Left renal cortex interstitium (tissue), 4 donors: ENCODE data around the gene PIGW. TPM values are rescaled to one million over a fixed set of nuclear protein-coding genes. Genes with fewer than 3 reads are reported as not detected.

ENCODE experiments used
- DNase-seq, 4 donors: peaks; one replicate each; pipeline ENCODE4 v3.0.0-alpha.2; 2013; ENCODE audit warnings: low read depth in 4 of 4, low spot score in 2 of 4, missing footprints in 1 of 4
- polyA plus RNA-seq, 4 donors: library from polyadenylated mRNA; unstranded; fragments of 120-200 nt; gene quantifications; one replicate each; pipeline ENCODE4 v1.2.1, GENCODE V29; 2013; ENCODE audit not compliant: insufficient read length in 4 of 4

The PIGW gene
- polyA plus RNA-seq, 4 donors = 11.5 to 12.9 (median 11.9) TPM

DNA sequence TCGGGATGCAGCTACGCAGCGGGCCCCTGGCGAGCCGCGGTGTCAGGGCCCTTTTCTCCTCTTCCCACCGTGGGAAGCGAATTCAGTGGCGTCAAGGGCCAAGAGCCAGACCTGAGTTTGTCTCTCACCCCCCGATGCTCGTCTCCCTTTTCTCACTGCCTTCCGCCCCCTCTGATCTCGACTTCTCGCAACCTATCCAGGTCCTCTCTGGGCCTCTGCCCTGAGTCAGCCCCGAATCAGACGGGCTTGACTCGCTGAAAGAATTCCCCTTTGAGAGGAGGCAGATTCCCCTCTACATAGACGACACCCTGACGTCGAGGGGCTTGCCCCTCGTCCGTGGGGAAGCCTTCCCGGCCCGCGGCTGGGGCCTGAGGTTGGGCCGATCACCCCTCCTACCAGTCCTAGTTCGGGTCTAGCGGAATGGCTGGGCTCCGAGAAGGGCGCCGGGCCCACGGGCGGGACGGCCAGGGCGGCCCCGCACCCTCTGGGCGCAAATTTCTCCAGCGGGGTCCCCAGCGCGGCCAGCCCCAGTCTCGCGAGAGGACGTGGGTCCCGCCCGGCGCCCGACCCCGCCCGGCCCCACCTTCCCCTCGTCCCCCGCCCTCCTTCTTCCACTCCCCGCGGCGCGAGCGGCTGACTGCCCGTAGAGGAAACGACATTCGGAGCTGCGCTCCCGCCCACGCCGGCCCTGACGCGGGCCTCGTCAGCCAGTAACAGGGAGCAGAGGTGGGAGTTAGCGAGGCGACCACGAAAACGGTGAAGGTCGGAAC, 9.7 kb downstream of the PIGW start, which contains the start of gene GGNBP2:
Gene GGNBP2 (plus strand): TSS at position 613 of the 770 bp plus-strand sequence. CDS start 806 bp downstream, outside the sequence.
- DNase-seq = peak; percentile 79 to 88 (median 84)

DNA sequence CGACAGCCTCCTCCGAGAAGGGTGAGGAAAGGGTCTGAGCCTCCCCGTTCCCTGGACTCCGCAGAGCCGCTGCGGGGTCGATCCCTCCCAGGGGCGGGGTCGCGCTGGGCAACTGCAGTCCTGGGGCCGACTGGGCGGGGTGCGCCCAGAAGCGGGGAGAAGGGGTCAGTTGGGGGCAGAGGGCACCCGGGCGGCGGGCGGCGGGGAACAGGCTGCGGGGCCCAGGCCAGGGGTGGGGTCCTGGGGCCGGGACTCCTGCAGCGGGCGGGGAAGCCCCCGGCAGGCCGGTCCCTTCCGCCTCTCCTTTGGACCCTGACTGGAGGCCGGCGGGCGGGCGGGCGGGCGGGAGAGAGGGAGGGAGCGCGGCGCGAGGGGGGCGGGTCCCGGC, 10.3 kb downstream of the PIGW start:
- no peak for DNase-seq

DNA sequence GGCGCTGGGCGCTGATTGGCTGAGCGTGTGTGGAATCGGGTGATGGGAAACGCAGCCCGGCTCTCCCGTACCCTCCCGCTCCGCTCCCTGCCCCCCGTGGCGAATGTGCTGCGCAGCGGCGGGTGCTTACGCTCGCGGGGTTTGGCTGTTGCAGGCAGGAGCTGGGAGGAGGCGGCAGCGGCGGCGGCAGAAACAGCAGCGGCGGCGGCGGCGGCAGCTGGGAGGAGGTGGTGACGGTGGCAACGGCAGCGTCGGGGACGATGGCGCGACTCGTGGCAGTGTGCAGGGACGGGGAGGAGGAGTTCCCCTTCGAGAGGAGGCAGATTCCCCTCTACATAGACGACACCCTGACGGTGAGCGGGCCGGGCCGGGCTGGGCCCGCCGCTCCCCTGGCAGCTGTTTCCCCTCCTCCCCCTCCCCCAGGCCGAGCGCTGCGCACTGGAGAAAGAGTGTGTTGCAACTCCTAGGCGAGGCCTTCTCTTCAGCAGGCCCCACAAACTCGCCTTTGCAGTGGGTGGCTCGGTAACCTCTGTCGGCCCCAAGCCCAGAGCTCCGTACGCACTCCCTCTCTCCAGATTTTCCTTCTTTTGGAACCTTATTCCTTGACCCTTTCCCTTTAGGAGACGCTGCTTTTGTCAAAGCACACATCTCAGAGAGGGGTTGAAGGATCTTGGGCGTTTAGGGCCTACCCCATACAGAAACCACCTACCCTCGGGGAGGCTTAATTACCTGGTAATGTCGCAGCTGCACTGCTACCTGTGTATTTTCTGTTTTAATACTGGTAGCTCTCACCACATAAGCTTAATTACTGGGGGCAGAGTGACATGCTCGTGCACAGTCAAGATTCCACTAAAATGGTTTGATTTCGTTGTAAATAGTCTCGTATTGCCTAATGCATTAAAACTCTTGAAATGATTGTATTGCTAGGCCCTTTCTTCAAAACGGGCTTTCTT, 11.0 kb downstream of the PIGW start:
- peak; percentile 76 to 95 (median 92) for DNase-seq

DNA sequence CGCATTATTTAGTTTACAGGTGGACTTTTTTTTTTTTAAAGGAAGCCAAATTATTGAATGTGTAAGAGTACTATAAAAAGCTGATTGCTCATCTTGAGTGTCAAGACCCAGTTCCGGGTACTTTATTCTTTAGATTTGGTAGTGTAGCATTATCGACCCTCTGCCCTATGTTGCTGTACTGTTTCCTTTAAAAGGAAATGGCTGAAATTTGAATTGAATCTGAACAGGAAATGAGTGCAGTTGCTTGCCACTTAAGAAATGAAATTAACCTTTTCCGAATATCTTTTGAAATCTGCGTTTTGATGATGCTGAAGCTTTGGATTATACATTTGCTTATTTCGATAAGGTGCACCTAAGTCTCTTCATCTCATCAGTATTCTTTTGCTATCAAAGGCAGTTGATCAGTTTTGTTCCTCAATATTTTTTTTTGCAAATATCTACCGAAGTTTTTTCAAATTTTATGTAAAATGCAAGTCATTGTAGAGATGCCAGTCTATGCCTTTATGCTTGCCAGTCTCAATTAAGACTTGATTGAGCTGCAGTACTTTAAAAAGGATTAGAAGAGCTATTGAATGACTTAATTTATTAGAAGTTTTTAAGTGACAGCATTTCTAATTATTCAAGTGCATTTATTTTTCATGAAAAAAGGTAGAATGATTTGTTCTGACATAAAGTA, 11.8 kb downstream of the PIGW start:
- DNase-seq = no peak

DNA sequence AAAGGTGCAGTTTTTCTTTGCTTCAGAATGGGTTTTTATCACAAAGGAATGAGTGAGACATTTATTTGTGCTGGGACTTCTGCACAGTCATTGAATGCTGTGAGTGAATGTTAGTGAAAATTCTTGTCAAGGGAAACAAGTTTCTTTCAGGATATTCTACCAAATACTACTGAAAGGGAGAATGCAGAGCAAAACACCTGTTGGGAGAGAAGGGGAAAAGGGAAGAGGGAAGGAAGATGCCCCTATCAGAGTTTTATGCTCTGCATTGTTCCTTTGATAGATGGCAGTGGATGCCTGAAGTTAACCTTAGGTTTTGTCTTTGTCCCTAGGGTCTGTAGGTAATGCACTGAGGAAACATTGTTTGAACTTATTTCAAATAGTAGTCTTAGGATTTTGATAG, 13.0 kb downstream of the PIGW start:
- DNase-seq = no peak

DNA sequence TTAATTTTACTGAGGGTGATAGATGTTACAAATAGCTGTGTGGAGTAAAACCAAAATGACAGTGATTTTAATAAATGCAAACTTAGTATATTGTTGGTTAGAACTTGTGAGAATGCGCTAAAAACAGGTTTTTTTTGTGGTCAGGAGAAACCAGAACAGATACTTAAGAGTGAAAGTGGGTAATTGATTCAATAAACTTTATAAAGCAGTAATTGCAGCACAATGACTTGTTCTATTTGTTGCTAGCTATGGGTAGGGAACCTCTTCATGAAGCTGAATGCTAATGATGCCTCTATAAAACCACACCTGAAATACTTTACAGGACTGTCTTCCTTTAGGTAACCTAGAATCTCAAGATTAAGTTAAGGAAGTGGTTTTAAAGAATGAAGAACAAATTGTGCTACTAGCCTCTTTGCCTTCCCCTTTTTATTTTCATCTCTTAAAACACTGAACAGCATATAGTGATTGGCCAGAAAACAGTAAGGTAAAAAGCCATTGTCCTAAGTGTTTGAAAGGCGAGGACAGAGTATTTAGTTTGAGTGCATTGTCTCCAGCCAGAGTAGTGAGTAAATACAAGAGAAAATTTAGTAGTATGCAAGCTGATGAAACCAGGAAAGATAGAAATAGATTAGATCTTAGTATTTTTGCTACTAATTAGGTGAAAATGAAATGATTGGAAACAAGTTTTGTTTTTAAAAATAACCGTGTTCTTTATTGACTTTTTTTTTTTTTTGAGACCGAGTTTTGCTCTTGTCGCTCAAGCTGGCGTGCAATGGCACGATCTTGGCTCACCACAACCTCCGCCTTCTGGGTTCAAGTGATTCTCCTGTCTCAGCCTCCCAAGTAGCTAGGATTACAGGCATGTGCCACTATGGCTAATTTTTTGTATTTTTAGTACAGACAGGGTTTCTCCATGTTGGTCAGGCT, 16.0 kb downstream of the PIGW start:
- no peak for DNase-seq

DNA sequence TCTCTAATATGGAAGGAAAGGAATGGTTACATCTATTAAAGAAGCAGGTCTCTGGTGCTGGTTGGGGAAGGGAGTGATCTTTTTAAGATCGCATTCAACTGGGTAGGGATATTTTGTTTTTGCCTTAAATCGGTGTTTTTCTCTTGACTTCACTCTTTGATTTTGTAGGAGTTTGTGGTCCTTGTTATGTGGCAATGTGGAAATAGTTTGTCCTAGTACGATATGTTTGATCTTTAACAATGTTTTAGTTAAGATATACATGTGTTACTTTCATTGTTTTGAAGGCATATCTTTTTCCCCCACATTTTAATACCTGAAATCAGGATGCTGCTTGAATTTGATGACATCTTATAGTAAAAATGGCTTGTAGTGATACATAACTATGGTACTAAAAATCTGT, 18.7 kb downstream of the PIGW start:
- no peak for DNase-seq

DNA sequence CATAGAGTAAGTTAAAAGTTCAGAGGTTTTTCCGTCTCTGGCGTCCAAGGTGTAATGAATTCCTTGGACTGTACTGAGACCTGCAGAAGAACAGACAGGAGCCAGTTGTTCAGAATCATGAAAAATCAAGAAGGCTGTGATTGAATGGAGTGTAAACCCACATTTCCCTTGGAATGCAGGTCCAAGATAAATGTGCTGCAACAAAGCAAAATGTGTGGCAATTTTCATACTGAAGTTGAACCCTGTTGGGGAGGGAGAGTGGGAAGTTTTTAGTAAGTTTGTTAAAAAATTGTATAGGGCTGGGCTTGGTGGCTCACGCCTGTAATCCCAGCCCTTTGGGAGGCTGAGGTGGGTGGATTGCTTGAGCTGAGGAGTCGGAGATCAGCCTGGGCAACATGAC, 31.3 kb downstream of the PIGW start:
- DNase-seq = no peak

DNA sequence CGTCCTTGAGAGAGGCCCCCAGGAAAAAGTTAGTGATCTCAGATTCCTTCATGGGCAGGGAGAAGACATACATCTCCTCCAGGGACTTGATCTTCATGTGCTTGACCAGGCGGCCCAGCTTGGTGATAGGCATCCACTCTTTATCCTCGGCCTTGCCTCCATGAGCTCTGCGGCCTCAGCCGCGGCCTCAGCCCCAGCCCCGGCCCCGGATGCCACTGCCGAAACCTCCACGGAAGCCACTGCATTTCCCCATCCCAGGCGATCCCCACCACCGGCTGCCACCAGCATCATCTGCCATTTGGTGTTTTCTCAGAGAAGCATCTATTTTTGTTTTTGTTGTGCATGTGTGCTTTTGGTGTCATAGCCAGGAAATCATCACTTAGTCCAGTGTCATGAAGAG, 40.2 kb downstream of the PIGW start:
- no peak for DNase-seq

DNA sequence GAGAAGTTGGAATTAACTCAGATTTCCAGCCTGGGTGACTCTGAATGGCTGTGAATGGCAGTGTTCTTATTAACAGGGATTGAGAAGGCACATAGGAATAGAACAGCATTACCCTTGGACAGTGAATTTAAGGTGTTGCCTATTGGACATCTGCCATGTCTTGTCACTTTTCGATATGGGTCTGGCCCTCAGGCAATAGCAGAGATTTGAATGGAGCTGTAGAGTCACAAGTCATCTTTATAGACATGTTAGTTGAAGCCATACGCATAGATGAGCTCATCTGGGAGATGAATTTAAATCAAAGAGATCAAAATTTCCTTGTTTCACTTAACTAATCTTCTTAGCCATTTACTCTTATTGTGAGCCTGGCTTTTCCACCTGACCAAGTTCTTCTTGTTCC, 42.0 kb downstream of the PIGW start:
- DNase-seq = no peak

DNA sequence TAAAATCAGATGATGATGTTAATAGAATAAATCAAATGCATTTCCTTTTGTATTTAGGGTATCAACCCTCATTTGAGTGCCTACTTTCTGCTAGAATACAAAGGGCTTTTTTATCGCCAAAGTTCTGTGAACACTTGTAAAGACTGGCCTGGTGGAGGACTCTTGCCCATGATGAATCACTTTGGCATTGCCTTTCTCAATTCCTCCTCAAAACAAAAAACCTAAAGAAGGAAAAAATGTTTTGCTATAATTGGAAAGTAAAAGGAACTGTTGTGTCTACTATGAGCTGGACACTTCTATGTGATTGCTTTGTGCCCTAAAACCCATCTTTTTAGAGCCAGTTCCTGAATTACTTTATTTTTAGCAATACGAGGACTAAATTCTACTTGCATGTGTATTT, 43.9 kb downstream of the PIGW start:
- no peak for DNase-seq

DNA sequence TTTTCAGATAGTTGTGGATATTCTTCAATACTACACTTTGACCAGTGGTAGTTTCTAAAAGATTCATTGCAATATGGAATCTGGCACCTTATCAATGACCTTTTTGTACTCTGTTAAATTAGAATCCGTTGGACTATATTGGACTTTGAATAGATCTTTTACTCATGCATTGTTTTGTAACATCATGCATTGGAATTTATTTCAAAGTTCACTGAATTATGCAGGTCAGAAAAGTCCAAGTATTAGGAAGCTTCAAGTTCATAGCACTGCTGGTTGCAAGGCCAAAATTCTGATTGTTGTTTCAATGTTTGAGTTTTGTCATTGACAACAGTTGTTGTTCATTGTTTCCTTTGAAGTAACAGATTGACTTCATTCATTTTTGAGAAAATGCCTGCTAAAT, 49.0 kb downstream of the PIGW start:
- DNase-seq = no peak

DNA sequence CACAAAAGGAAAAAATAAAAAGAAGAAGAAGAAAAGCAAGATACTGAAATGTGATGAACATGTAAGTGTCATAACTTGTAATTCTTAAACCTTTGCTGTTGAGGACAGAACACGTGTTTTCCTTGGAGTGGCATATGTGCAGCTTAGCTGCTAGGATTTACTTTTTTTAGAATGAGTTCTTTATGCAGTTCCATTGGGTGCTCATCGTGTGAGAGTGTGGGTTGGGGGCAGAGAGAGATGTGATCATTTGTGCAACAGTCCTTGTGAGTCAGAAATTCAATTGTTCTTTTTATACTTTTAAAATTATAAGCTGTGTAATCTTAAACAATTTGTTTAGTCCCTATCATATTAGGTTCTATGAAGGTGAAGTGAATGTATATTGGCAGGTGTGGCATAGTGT, 51.4 kb downstream of the PIGW start:
- no peak for DNase-seq

Other genes starting within 250 kb of the PIGW start
- gene TBC1D3G, start 211.1 kb upstream of the PIGW start, polyA plus RNA-seq = not detected
- gene TBC1D3H, start 146.6 kb upstream of the PIGW start, polyA plus RNA-seq = not detected
- 10 to 100 TPM; 65.6 to 80.1 (median 69.8) TPM for gene ZNHIT3, start 48.3 kb upstream of the PIGW start, polyA plus RNA-seq
- 10 to 100 TPM; 28.7 to 70.9 (median 49.3) TPM for gene MYO19, start 119 bp upstream of the PIGW start, polyA plus RNA-seq
- gene GGNBP2, start 9.9 kb downstream of the PIGW start, polyA plus RNA-seq = 100 to 1,000 TPM in 1 of 4 donors, 10 to 100 TPM in 3; 65.5 to 106 (median 82.6) TPM
- 10 to 100 TPM; 21.8 to 33.2 (median 25.4) TPM for gene DHRS11, start 56.9 kb downstream of the PIGW start, polyA plus RNA-seq
- gene MRM1, start 66.6 kb downstream of the PIGW start, polyA plus RNA-seq = 1 to 10 TPM; 3.6 to 5.2 (median 4.8) TPM